Measurements from ENCODE around the gene FLT3. TPM values are rescaled to one million over a fixed set of nuclear protein-coding genes. Genes with fewer than 3 reads are reported as not detected.

FLT3 gene
- total and polyA plus RNA-seq, 4 donors = 0.14 to 0.84 (median 0.42) TPM

GRCh38 chr13:28138012-28138755 is 37.8 kb upstream of the FLT3 start, which contains the start of gene PAN3:
PAN3 (plus strand) TSS chr13:28138545; CDS start chr13:28138658, 113 bp downstream.
- H3K27me3 ChIP-seq (ENCODE audit: control insufficient read depth in 4 of 4, insufficient read depth in 4 of 4, low read length in 3 of 4) = no peaks in the 10 kb centered on the region
- no peaks in the 10 kb centered on the region for H3K9me3 ChIP-seq (ENCODE audit: control insufficient read depth in 4 of 4, low read length in 3 of 4)
- WGBS = under 1% methylated on average over 84 of the region's 84 CpGs
- no peaks in the 10 kb centered on the region for H3K36me3 ChIP-seq (ENCODE audit: control insufficient read depth in 4 of 4, insufficient read depth in 3 of 4, low read depth in 1 of 4, low read length in 3 of 4)
- peak within 1 kb of the TSS; percentile 97 to 99 for H3K27ac ChIP-seq (ENCODE audit: low read depth in 1 of 2, low read length in 2 of 2)
- TF ChIP-seq SP1 (IDR thresholded peaks at IDR 0.05) = peak; percentile 15
- TF ChIP-seq TAF1 (conservative IDR thresholded peaks at IDR 0.05) = no peak
- TF ChIP-seq RAD21 (IDR thresholded peaks at IDR 0.05) = peak; percentile 23 to 44
- no peak for TF ChIP-seq NR2F2 (IDR thresholded peaks at IDR 0.05)
- peak; percentile 26 for TF ChIP-seq MAX (IDR thresholded peaks at IDR 0.05)
- TF ChIP-seq, protein P1, sequence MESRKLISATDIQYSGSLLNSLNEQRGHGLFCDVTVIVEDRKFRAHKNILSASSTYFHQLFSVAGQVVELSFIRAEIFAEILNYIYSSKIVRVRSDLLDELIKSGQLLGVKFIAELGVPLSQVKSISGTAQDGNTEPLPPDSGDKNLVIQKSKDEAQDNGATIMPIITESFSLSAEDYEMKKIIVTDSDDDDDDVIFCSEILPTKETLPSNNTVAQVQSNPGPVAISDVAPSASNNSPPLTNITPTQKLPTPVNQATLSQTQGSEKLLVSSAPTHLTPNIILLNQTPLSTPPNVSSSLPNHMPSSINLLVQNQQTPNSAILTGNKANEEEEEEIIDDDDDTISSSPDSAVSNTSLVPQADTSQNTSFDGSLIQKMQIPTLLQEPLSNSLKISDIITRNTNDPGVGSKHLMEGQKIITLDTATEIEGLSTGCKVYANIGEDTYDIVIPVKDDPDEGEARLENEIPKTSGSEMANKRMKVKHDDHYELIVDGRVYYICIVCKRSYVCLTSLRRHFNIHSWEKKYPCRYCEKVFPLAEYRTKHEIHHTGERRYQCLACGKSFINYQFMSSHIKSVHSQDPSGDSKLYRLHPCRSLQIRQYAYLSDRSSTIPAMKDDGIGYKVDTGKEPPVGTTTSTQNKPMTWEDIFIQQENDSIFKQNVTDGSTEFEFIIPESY (IDR thresholded peaks at IDR 0.05) = peak; percentile 30
- peak; percentile 61 for TF ChIP-seq YY1 (IDR thresholded peaks at IDR 0.05)
- TF ChIP-seq HNF4G (IDR thresholded peaks at IDR 0.05) = no peak
- TF ChIP-seq GABPA (IDR thresholded peaks at IDR 0.05 in 1 of 2, conservative IDR thresholded peaks at IDR 0.05 in 1 of 2) = peak in 1 of 2 donors; percentile 51
- peak; percentile 30 for TF ChIP-seq REST (IDR thresholded peaks at IDR 0.05)
- H3K4me3 ChIP-seq (ENCODE audit: low read depth in 1 of 3, low read length in 3 of 3) = peak within 1 kb of the TSS; percentile 62 to 99 (median 75)
- peak within 1 kb of the TSS; percentile 88 to 92 for H3K9ac ChIP-seq (ENCODE audit: low read depth in 1 of 2, low read length in 2 of 2)
- peaks cover 7 to 20% (median 12%) of the 10 kb centered on the region in 4 donors for H3K4me1 ChIP-seq (ENCODE audit: control insufficient read depth in 4 of 4, insufficient read depth in 4 of 4, low read length in 3 of 4)
- DNase-seq (ENCODE audit: low spot score) = peak; percentile 90

DNA sequence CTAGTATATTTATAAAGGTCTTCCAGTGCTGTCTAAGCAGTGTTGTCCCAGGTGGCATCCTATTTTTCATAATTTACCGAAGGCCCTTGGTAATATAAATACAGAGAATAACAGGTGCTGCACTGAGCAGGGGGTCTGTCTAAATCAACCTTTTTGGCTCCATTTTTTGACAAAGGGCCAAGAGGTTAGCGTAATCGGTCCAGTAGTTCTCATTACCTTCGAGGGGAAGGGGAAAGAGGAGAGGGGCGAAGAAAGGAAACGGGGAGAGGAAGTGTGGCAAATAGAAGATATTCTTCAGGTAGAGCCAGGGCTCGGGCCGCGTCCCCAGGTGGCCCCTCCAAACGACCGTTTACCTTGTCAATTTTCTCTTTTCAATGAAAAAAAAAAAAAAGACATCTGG is 37.2 kb upstream of the FLT3 start:
- TF ChIP-seq, protein P2, sequence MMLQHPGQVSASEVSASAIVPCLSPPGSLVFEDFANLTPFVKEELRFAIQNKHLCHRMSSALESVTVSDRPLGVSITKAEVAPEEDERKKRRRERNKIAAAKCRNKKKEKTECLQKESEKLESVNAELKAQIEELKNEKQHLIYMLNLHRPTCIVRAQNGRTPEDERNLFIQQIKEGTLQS (IDR thresholded peaks at IDR 0.05) = no peak
- TF ChIP-seq MAX (IDR thresholded peaks at IDR 0.05) (no peak), RXRA (IDR thresholded peaks at IDR 0.05) (no peak), SP1 (IDR thresholded peaks at IDR 0.05) (no peak), GABPA (IDR thresholded peaks at IDR 0.05 in 1 of 2, conservative IDR thresholded peaks at IDR 0.05 in 1 of 2) (no peak), FOXA1 (IDR thresholded peaks at IDR 0.05) (no peak), YY1 (IDR thresholded peaks at IDR 0.05) (no peak), JUND (IDR thresholded peaks at IDR 0.05) (no peak)
- TF ChIP-seq, protein P1 (IDR thresholded peaks at IDR 0.05) = no peak
- WGBS = under 1% methylated on average over 11 of the region's 11 CpGs
- peaks cover 7 to 20% (median 12%) of the 10 kb centered on the region in 4 donors for H3K4me1 ChIP-seq (ENCODE audit: control insufficient read depth in 4 of 4, insufficient read depth in 4 of 4, low read length in 3 of 4)
- H3K9me3 ChIP-seq (ENCODE audit: control insufficient read depth in 4 of 4, low read length in 3 of 4) = no peaks in the 10 kb centered on the region
- peak overlapping the region; percentile 97 to 99 for H3K27ac ChIP-seq (ENCODE audit: low read depth in 1 of 2, low read length in 2 of 2)
- H3K4me3 ChIP-seq (ENCODE audit: low read depth in 1 of 3, low read length in 3 of 3) = peak overlapping the region; percentile 62 to 99 (median 75)
- DNase-seq (ENCODE audit: low spot score) = no peak
- H3K27me3 ChIP-seq (ENCODE audit: control insufficient read depth in 4 of 4, insufficient read depth in 4 of 4, low read length in 3 of 4) = no peaks in the 10 kb centered on the region
- peak overlapping the region; percentile 86 to 92 for H3K9ac ChIP-seq (ENCODE audit: low read depth in 1 of 2, low read length in 2 of 2)
- no peaks in the 10 kb centered on the region for H3K36me3 ChIP-seq (ENCODE audit: control insufficient read depth in 4 of 4, insufficient read depth in 3 of 4, low read depth in 1 of 4, low read length in 3 of 4)

All from liver (tissue), 9 donors.